PC-3 (cell line): ENCODE data around the gene CORO1C. TPM values are rescaled to one million over a fixed set of nuclear protein-coding genes. Genes with fewer than 3 reads are reported as not detected.

Experiments used
- ATAC-seq: fragments of 200-7000 bp; cut with Tn5 transposase; 2 replicates; pipeline ENCODE4 v1.9.1; 2020; ENCODE audit warnings: mild to moderate bottlenecking, moderate library complexity
- BruUV-seq: library from RNA; stranded (reverse); fragments of 400-500 nt; replicated peaks from 2 replicates; lab custom pipeline; 2021; lab: Mats Ljungman, UMichigan
- CTCF ChIA-PET: fragments of 300-600 bp; sonication (Branson Sonifier 250); formaldehyde crosslinking; loops from one replicate; lab custom pipeline; 2022; ENCODE audit warnings: antibody characterized with exemption; lab: Charles Lee
- POLR2A ChIA-PET: fragments of 300-600 bp; sonication (Branson Sonifier 250); formaldehyde crosslinking; loops from one replicate; lab custom pipeline; 2022; ENCODE audit warnings: antibody characterized with exemption; ENCODE audit not compliant: unreplicated experiment; lab: Charles Lee
- DNase-seq: peaks from one replicate; pipeline ENCODE4 v3.0.0-alpha.2; 2015
- H2AFZ ChIP-seq: fragments of 300-600 bp; sonication (generic); 2 replicates; pipeline ENCODE4 v1.6.0; 2016; ENCODE audit warnings: antibody characterized with exemption, low read length
- H3F3A ChIP-seq: fragments of 300-600 bp; sonication (generic); one replicate; pipeline ENCODE4 v1.6.0; 2017; ENCODE audit warnings: antibody characterized with exemption, low read length, control low read depth, mild to moderate bottlenecking; ENCODE audit not compliant: unreplicated experiment
- H3K27ac ChIP-seq: fragments of 300-600 bp; sonication (generic); 2 replicates; pipeline ENCODE4 v1.5.1; 2016; ENCODE audit warnings: mild to moderate bottlenecking, low read length
- H3K27me3 ChIP-seq: fragments of 300-600 bp; sonication (generic); 2 replicates; pipeline ENCODE4 v1.6.1; 2016; ENCODE audit warnings: low read length, mixed read lengths
- H3K36me3 ChIP-seq: fragments of 300-600 bp; sonication (generic); 2 replicates; pipeline ENCODE4 v1.6.1; 2016; ENCODE audit warnings: low read depth, mixed run types, low read length, mixed read lengths
- H3K4me1 ChIP-seq: fragments of 300-600 bp; sonication (generic); 2 replicates; pipeline ENCODE4 v1.5.1; 2016; ENCODE audit warnings: low read length; ENCODE audit not compliant: insufficient read depth
- H3K4me2 ChIP-seq: fragments of 300-600 bp; sonication (generic); 2 replicates; pipeline ENCODE4 v1.6.0; 2016; ENCODE audit warnings: low read length
- H3K4me3 ChIP-seq: fragments of 300-600 bp; sonication (generic); 2 replicates; pipeline ENCODE4 v1.5.1; 2016; ENCODE audit warnings: mild to moderate bottlenecking, low read length, mixed read lengths
- H3K79me2 ChIP-seq: fragments of 300-600 bp; sonication (generic); 2 replicates; pipeline ENCODE4 v1.6.1; 2017; ENCODE audit warnings: low read length, mixed read lengths
- H3K9ac ChIP-seq: fragments of 300-600 bp; sonication (generic); 2 replicates; pipeline ENCODE4 v1.6.0; 2016; ENCODE audit warnings: mild to moderate bottlenecking, low read length
- H3K9me2 ChIP-seq: fragments of 300-600 bp; sonication (generic); replicated peaks from 2 replicates; pipeline ENCODE4 v1.6.1; 2016; ENCODE audit warnings: mixed run types, low read length, mixed read lengths
- H3K9me3 ChIP-seq: fragments of 300-600 bp; sonication (generic); 2 replicates; pipeline ENCODE4 v1.6.1; 2016; ENCODE audit warnings: low read length, mixed read lengths
- H4K20me1 ChIP-seq: fragments of 300-600 bp; sonication (generic); 2 replicates; pipeline ENCODE4 v1.6.1; 2016; ENCODE audit warnings: low read length, mixed read lengths
- CTCF ChIP-seq: fragments of 300-600 bp; sonication (generic); conservative IDR thresholded peaks from 2 replicates; pipeline ENCODE4 v1.5.1; 2017; ENCODE audit warnings: antibody characterized with exemption, low read depth, mild to moderate bottlenecking, low read length
- EZH2 ChIP-seq: fragments of 300-600 bp; sonication (generic); IDR thresholded peaks from one replicate; pipeline ENCODE4 v1.6.1; 2017; ENCODE audit warnings: antibody characterized with exemption, mild to moderate bottlenecking, low read length; ENCODE audit not compliant: unreplicated experiment
- EZH2phosphoT487 ChIP-seq: fragments of 300-600 bp; sonication (generic); IDR thresholded peaks from 2 replicates; pipeline ENCODE4 v1.6.1; 2018; ENCODE audit warnings: mild to moderate bottlenecking, antibody characterized with exemption, low read length, borderline replicate concordance
- intact Hi-C: fragments of 100-400 bp; cut with micrococcal nuclease; formaldehyde crosslinking; loops from 2 replicates; pipeline ENCODE4 v1.9.0; 2023
- total RNA-seq: library from RNA; depleted of rRNA; stranded (reverse); fragments of >200 nt; gene quantifications from 2 replicates; pipeline ENCODE4 v1.2.3, GENCODE V29; 2014

The CORO1C gene
- total RNA-seq, 1 experiment from 2014 or later, result 179 TPM

GRCh38 chr12:108602976-108603704, 128.2 kb downstream of the CORO1C start:
- BruUV-seq, result no TSS peak

GRCh38 chr12:108602209-108602705, 129.1 kb downstream of the CORO1C start:
- Histone ChIP-seq H3K27me3 (no peaks in the 10 kb centered on the region), H3K36me3 (no peaks in the 10 kb centered on the region), H4K20me1 (no peaks in the 10 kb centered on the region), H2AFZ (no peak overlapping the region), H3K4me3 (no peak overlapping the region), H3K4me2 (no peak overlapping the region), H3K9me2 (no peaks in the 10 kb centered on the region), H3K9me3 (no peaks in the 10 kb centered on the region), H3K4me1 (no peaks in the 10 kb centered on the region), H3K79me2 (no peaks in the 10 kb centered on the region), H3K27ac (no peak overlapping the region), H3K9ac (no peak overlapping the region), H3F3A (no peaks in the 10 kb centered on the region)
- CTCF ChIA-PET, result no interaction called here
- POLR2A ChIA-PET, result no interaction called here
- BruUV-seq, result no TSS peak
- ATAC-seq (no peak), DNase-seq (no peak)
- TF ChIP-seq EZH2 (no peak), EZH2phosphoT487 (no peak), CTCF (no peak)
- intact Hi-C loops, result no loop called here

More at GRCh38 chr12:108602976-108603704, 128.2 kb downstream of the CORO1C start:
- H2AFZ ChIP-seq, result no peak overlapping the region
- no peak for ATAC-seq
- TF ChIP-seq EZH2, result no peak
- TF ChIP-seq EZH2phosphoT487, result no peak
- TF ChIP-seq CTCF, result no peak
- H3K36me3 ChIP-seq, result no peaks in the 10 kb centered on the region
- no peak overlapping the region for H3K27ac ChIP-seq
- no peak overlapping the region for H3K4me2 ChIP-seq
- no peak for DNase-seq
- H3K27me3 ChIP-seq, result no peaks in the 10 kb centered on the region
- no peaks in the 10 kb centered on the region for H3F3A ChIP-seq
- no peaks in the 10 kb centered on the region for H3K4me1 ChIP-seq
- ChIA-PET CTCF (no interaction called here), POLR2A (no interaction called here)
- H3K4me3 ChIP-seq, result no peak overlapping the region
- no peaks in the 10 kb centered on the region for H4K20me1 ChIP-seq
- intact Hi-C loops, result no loop called here
- no peaks in the 10 kb centered on the region for H3K79me2 ChIP-seq
- no peaks in the 10 kb centered on the region for H3K9me3 ChIP-seq
- H3K9me2 ChIP-seq, result no peaks in the 10 kb centered on the region
- no peak overlapping the region for H3K9ac ChIP-seq

- Histone ChIP-seq H3K9me3 (no peaks in the 10 kb centered on the region), H3K27ac (no peak overlapping the region), H3K9ac (no peak overlapping the region), H3K9me2 (no peaks in the 10 kb centered on the region), H3K36me3 (no peaks in the 10 kb centered on the region), H3F3A (no peaks in the 10 kb centered on the region), H3K79me2 (no peaks in the 10 kb centered on the region), H2AFZ (no peak overlapping the region), H3K4me3 (no peak overlapping the region), H4K20me1 (no peaks in the 10 kb centered on the region), H3K27me3 (no peaks in the 10 kb centered on the region), H3K4me1 (no peaks in the 10 kb centered on the region), H3K4me2 (no peak overlapping the region)
- ATAC-seq (no peak), DNase-seq (no peak)
- ChIA-PET CTCF (no interaction called here), POLR2A (no interaction called here)
- no TSS peak for BruUV-seq
- no peak for TF ChIP-seq EZH2
- TF ChIP-seq EZH2phosphoT487, result no peak
- TF ChIP-seq CTCF, result no peak
- intact Hi-C loops, result no loop called here
These were observed 130.7 kb downstream of the CORO1C start for GRCh38 chr12:108600702-108601007.
